KMS-11 (cell line): Measurements from ENCODE around the gene GLOD4.

ENCODE experiments used
- H2AFZ ChIP-seq: fragments of 200-600 bp; sonication (generic); 2 replicates; pipeline ENCODE4 v1.6.1; 2016; ENCODE audit warnings: antibody characterized with exemption, mixed run types, low read depth
- H3K27ac ChIP-seq: fragments of 200-600 bp; sonication (generic); 2 replicates; pipeline ENCODE4 v1.6.1; 2016; ENCODE audit warnings: mild to moderate bottlenecking, mixed run types
- H3K27me3 ChIP-seq: fragments of 200-600 bp; sonication (generic); 2 replicates; pipeline ENCODE4 v1.6.1; 2017; ENCODE audit warnings: mild to moderate bottlenecking, low read depth, mixed run types, moderate library complexity; ENCODE audit not compliant: insufficient read depth
- H3K36me3 ChIP-seq: fragments of 200-600 bp; sonication (generic); 2 replicates; pipeline ENCODE4 v1.6.1; 2017; ENCODE audit warnings: mild to moderate bottlenecking, mixed run types; ENCODE audit not compliant: insufficient read depth
- H3K4me1 ChIP-seq: fragments of 200-600 bp; sonication (generic); 2 replicates; pipeline ENCODE4 v1.6.1; 2016; ENCODE audit warnings: mild to moderate bottlenecking, low read depth, mixed run types; ENCODE audit not compliant: poor library complexity, severe bottlenecking
- H3K4me2 ChIP-seq: fragments of 200-600 bp; sonication (generic); 2 replicates; pipeline ENCODE4 v1.7.0; 2016; ENCODE audit warnings: mild to moderate bottlenecking, mixed run types
- H3K4me3 ChIP-seq: fragments of 200-600 bp; sonication (generic); IDR thresholded peaks from 2 replicates; pipeline ENCODE4 v1.6.1; 2017; ENCODE audit warnings: low read depth, low read length, mixed read lengths; ENCODE audit not compliant: insufficient read depth
- H3K79me2 ChIP-seq: fragments of 200-600 bp; sonication (generic); 2 replicates; pipeline ENCODE4 v1.6.1; 2016; ENCODE audit warnings: low read depth, mixed run types; ENCODE audit not compliant: insufficient read depth
- H3K9ac ChIP-seq: fragments of 200-600 bp; sonication (generic); 2 replicates; pipeline ENCODE4 v1.6.1; 2016; ENCODE audit warnings: mild to moderate bottlenecking, mixed run types
- H4K20me1 ChIP-seq: fragments of 200-600 bp; sonication (generic); 2 replicates; pipeline ENCODE4 v1.6.1; 2016; ENCODE audit warnings: mild to moderate bottlenecking, mixed run types; ENCODE audit not compliant: insufficient read depth
- TF ChIP-seq, protein P1 (sequence below): fragments of 200-600 bp; sonication (generic); conservative IDR thresholded peaks from 2 replicates; pipeline ENCODE4 v1.6.1; 2017; ENCODE audit warnings: low read depth, mild to moderate bottlenecking, antibody characterized with exemption, low read length, moderate library complexity, mixed read lengths

The GLOD4 gene

GRCh38 chr17:746783-747629 lies 35.1 kb downstream of the GLOD4 start:
- no peak overlapping the region for H3K4me2 ChIP-seq
- H3K27me3 ChIP-seq = no peaks in the 10 kb centered on the region
- H3K4me1 ChIP-seq = peaks cover 9% of the 10 kb centered on the region
- no peak overlapping the region for H3K9ac ChIP-seq
- no peaks in the 10 kb centered on the region; the same call in 1 of the 2 replicates for H3K36me3 ChIP-seq
- TF ChIP-seq, protein P1, sequence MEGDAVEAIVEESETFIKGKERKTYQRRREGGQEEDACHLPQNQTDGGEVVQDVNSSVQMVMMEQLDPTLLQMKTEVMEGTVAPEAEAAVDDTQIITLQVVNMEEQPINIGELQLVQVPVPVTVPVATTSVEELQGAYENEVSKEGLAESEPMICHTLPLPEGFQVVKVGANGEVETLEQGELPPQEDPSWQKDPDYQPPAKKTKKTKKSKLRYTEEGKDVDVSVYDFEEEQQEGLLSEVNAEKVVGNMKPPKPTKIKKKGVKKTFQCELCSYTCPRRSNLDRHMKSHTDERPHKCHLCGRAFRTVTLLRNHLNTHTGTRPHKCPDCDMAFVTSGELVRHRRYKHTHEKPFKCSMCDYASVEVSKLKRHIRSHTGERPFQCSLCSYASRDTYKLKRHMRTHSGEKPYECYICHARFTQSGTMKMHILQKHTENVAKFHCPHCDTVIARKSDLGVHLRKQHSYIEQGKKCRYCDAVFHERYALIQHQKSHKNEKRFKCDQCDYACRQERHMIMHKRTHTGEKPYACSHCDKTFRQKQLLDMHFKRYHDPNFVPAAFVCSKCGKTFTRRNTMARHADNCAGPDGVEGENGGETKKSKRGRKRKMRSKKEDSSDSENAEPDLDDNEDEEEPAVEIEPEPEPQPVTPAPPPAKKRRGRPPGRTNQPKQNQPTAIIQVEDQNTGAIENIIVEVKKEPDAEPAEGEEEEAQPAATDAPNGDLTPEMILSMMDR = no peak
- H4K20me1 ChIP-seq = no peaks in the 10 kb centered on the region
- H3K27ac ChIP-seq = no peak overlapping the region
- H3K79me2 ChIP-seq = peaks cover 31% of the 10 kb centered on the region
- H3K4me3 ChIP-seq = no peak overlapping the region
- H2AFZ ChIP-seq = no peak overlapping the region

DNA sequence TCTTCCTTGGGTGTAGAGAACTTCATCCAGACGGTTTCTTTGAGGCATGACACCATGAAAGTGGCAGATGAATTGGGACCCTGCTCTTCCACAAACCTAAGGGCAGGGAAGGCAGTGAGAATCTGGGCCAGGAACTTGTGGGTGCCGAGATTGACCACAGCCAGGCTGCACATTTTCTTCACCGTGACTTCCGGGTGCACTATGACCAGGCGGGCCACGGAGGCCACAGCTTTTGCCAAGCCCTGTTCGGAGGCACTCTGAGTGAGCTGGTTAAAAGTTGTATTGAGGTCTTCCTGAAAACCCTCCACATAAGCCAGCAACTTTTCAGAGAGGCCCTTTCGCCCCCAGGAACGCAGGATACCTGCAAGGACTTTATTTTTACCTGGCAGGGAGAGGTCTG lies 35.9 kb downstream of the GLOD4 start:
- no peak overlapping the region for H3K4me3 ChIP-seq
- TF ChIP-seq, protein P1 = no peak
- no peaks in the 10 kb centered on the region; the same call in 1 of the 2 replicates for H3K36me3 ChIP-seq
- no peak overlapping the region for H3K4me2 ChIP-seq
- H3K4me1 ChIP-seq = peaks cover 9% of the 10 kb centered on the region
- no peaks in the 10 kb centered on the region for H4K20me1 ChIP-seq
- no peak overlapping the region for H3K27ac ChIP-seq
- no peaks in the 10 kb centered on the region for H3K27me3 ChIP-seq
- no peak overlapping the region for H3K9ac ChIP-seq
- no peak overlapping the region for H2AFZ ChIP-seq
- H3K79me2 ChIP-seq = peaks cover 26% of the 10 kb centered on the region

DNA sequence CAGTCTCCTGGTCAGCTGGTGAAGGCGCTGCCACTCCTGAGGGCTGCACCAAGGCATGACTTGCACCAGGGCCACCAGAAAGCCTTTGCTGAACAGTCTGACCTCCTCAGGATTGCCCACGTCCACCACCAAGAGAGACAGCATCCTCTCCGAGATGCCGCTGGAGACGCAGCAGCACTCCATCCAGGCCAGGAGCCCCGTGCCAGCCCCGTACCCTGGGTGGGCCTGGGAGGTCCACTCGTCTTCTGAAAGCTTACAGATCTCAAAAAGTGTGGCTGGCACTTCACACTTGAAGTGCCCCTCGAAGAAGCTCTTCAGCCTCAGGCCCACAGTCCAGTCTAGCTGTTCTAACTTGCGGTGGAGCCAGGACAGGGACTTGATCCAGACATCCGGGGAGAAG lies 36.7 kb downstream of the GLOD4 start:
- Histone ChIP-seq H4K20me1 (no peaks in the 10 kb centered on the region), H3K4me3 (no peak overlapping the region), H3K27ac (no peak overlapping the region), H3K36me3 (no peaks in the 10 kb centered on the region; the same call in 1 of the 2 replicates), H3K79me2 (peaks cover 18% of the 10 kb centered on the region), H3K4me2 (no peak overlapping the region), H3K27me3 (no peaks in the 10 kb centered on the region), H2AFZ (no peak overlapping the region), H3K9ac (no peak overlapping the region), H3K4me1 (peaks cover 8% of the 10 kb centered on the region)
- TF ChIP-seq, protein P1 = no peak

GRCh38 chr17:744937-745336 lies 37.1 kb downstream of the GLOD4 start:
- Histone ChIP-seq H3K4me2 (no peak overlapping the region), H3K79me2 (peaks cover 13% of the 10 kb centered on the region; the same call in 1 of the 2 replicates), H3K36me3 (no peaks in the 10 kb centered on the region; the same call in 1 of the 2 replicates), H3K9ac (no peak overlapping the region), H3K4me1 (peaks cover 4% of the 10 kb centered on the region), H3K4me3 (no peak overlapping the region), H3K27ac (no peak overlapping the region), H2AFZ (no peak overlapping the region), H4K20me1 (no peaks in the 10 kb centered on the region), H3K27me3 (no peaks in the 10 kb centered on the region)
- TF ChIP-seq, protein P1 = no peak
